GM21528 (cell line): ENCODE results near the gene PLPP1.

Experiments
- ATAC-seq: cut with Tn5 transposase; IDR thresholded peaks from one replicate; pipeline ENCODE4 v1.9.1; 2021; ENCODE audit warnings: mild to moderate bottlenecking, moderate library complexity; ENCODE audit not compliant: unreplicated experiment, low FRiP score

Gene PLPP1

DNA sequence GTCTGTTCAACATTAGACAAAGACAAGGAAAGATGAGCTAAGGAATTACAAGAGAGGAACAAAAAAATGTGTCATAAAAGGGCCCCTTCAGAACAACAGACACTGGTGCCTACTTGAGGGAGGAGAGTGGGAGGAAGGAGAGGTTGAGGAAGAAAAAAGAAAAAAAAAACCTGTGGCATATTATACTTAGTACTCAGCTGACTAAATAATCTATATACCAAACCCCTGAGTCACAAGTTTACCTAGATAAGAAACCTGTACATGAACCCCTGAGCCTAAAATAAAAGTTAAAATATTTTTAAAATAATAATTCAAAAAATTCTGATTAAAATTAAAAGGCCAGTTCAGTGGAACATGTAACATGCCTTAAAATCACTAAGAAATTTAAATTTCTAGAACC lies 119.7 kb downstream of the PLPP1 start:
- ATAC-seq, result no peak

DNA sequence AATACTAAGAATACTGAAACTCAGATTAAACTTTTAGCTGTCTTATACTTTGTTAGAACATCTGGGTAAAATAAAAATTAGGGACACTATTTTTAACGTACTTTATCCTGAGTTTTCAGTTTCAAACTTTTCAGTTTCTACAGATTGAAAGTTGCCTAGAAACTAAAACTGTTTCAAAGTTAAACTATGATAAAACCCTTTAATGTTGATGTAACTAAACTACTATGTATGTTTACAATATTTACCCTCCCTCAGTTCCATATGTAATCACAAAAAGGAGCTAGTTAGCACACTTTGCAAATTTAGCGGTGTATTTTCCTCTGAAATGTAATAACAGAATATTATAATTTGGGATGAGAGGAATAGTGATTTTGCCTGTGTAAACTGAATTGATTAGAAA lies 121.1 kb downstream of the PLPP1 start:
- ATAC-seq, result no peak

DNA sequence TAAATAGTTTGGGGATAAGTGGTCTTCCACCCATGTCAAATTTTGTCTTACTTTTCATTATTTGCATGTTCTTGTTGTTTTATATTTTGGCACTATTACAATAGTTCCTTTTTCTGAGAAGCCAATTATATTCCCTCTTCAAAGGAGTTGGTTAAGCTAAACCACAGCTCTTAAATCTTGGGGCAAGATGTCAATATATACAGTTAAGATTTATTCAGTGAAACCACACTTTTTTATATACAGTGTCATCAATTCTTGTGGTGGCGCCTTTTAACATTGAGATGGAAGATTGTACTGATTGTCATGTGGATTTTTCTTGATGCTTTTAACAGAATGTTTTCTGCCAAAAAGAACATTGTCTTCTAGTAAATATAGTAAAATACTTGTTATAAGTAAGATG lies 122.9 kb downstream of the PLPP1 start:
- ATAC-seq, result no peak

DNA sequence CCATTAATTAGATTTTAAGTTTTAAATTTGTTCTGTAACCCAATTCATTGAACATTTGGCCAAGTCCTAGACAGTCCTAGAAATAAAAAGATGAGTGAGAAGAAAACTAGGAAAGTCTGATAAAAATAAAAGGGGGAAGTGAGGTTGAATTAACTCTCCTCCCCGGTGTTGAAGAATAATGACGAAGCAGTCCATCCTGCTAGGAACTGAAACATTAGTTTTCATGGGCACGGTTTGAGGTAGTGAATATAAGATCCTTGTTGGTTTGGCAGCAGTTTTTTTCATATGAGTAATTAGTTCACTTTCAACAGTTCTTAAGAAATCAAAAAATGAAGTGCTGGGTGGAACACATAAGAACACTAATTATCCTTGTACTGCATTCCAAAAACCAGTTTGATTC lies 123.9 kb downstream of the PLPP1 start:
- ATAC-seq, result no peak

DNA sequence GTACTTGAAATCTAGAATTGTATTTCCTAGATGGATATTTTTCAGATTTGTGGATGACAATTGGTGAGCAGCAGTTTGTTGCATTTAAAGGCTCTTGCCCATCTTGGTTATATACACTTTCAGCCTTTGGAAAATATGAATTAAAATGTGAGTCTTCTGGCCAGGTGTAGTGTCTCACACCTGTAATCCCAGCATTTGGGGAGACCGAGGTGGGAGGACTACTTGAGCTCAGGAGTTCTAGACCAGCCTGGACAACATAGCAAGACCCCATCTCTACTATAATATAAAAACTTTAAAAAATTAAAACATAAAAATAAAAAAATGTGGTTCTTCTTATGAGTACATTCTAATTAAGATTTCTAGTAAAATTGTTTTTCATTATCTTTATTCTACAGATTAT lies 125.0 kb downstream of the PLPP1 start:
- ATAC-seq, result no peak

DNA sequence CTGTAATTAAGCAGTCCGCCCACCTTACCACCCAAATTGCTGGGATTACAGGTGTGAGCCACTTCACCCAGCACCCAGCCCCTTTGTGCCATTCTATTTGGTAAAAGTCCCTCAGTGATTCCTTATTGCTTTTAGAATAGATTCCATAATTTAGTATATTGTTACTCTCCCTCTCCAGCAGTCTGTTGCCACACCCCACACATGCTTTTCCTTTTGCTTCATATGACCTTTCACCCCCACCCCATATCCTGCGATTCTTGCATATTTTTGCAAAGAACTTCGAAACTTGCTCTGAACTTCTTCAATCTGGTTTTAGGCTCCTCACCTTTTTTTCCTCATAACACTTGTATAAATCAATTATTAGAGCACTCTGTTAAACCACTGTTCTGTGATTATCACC lies 126.8 kb downstream of the PLPP1 start:
- no peak for ATAC-seq

DNA sequence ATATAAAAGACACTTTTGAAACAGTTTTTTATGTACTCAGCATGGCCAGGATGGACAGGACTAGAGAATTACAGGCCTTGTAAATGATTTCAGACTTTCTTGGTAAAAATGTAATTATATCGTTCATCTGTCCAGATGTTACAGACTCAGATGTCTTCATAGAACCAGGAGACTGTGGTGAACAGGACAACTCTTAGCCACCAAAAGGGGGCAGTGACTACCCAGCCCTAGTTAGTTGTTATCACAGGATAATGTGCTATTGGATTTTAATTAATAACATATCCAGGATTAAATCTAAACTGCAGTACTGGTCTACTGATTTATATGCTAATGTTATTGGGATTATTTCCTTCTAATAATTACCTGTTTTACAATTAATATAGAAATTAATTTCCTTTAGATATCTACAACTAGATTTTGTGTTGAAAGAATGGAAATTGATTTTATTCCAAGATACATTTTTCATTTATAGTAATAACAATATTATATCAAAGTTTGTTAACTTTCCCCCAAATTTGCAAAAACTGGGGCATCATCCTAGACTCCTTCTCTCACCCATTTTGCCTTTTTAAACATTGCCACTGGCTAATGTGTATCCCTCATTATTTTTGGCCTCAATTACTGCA lies 127.6 kb downstream of the PLPP1 start:
- no peak for ATAC-seq

DNA sequence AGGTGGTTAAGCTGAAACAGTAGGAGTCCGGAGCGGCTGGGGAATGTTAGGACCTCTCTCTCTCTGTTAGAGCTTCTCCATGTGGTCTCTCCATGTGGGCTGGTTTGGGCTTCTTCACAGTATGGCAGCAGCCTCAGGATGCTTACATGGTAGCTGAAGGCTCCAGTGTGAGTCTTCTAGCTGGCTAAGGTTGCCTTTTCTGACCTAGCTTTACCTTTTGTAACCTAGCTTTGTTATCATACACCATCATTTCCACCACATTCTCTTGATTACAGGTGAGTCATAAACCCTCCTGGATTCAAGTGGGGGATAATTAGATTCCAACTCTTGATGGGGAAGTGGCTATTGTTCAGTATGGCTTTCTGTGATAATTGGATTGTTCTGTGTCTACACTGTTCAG lies 128.5 kb downstream of the PLPP1 start:
- ATAC-seq, result no peak

DNA sequence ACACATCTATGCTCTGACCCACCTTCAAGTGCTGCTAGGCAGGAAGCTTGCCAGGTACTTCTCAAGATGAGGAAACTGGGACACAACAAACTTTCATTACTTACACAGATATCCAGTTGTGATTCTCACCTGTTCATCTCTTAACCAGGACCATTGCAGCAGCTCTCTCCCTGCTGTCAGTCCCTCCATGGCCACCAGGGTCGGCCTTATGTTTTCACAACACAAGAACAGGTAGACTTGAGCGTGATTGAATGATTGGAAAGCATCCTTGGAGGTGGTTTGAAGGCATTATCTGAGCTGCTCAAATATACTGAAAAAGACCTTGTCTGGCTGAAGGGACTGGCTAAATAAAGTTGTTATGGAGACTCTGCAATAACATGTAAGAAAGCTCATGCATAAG lies 132.6 kb downstream of the PLPP1 start:
- ATAC-seq, result no peak

DNA sequence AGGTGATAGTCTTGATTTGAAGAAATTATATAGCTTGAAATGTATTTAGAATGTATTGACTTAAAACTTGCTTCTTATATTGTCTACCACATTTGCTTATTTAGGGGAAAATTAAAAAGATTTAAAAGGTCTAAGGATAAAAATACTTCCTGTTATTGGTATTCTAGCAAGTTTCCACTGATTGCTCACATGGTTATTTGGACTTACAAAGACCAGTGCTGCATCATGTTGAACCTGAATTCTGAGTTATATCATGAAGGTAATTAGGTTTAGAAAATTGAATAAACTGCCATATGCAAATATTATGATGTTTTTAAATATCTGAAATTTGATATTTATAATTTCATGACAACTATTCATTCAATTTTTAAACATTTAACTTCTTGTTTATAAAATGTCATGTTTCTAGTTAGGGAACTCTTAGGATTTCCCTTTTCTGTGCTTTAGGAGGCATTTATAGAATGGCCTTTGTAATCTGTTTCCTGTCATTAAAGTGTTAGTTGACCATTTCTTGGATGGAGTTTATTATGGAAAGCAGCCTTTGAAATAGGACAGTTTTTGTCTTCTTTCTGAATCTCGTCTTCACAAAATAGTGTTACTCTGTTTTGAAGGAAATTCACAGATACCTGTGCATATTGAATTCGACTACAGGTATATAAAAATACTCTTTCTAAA lies 141.1 kb downstream of the PLPP1 start:
- ATAC-seq, result no peak

DNA sequence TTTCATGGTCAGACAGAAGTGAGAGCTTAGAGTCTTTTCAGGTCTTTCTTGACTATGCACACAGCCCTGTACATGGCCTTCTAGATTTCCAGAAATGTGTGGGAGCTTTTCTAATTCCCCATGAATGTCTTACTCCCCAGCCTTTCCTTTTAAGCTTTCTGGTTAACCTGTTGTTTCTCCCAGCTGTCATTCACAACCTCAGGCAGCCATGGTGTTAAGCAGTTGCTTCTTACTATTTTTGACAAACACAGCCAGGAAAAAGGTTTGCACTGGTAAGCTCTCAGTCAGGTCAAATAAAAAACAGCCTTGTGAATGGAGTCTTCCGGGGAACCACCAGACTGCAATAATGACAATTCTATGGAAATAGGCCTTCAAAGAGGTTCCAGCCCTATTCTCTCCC lies 142.1 kb downstream of the PLPP1 start:
- no peak for ATAC-seq

DNA sequence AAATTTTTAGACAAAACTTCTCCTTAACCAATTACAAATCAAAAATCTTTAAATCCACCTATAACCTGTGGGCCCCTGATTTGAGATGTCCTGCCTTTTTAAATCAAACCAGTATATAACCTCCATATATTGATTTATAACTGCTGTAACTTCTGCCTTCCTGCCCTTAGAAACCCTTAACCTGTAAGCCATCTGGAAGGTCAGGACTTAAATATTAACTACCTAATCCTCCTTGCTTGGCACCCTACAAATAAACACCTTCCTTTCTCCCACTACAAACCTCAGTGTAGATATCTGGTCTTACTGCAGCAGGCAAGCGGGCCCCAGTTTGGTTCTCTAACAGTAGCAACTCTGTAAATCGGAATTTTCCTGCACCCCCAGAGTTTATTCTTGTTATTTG lies 143.1 kb downstream of the PLPP1 start:
- ATAC-seq, result no peak

DNA sequence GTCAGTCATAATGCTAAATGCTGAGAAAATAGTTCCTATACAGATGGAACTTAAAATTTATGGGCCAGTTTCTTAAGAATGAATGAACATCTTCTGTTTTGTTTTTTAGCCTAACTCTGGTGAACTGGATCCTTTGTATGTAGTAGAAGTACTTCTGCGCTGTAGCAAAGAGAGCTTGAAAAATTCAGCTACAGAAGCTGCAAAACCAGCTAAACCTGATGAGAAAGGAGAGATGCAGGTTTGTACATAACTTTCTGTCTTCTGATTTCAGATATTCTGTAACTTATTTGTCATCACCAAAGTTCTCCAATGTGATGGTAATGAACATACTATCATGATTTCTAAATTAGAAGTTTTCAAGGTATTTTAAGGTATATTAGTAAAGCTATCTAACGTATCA lies 146.9 kb downstream of the PLPP1 start:
- no peak for ATAC-seq

DNA sequence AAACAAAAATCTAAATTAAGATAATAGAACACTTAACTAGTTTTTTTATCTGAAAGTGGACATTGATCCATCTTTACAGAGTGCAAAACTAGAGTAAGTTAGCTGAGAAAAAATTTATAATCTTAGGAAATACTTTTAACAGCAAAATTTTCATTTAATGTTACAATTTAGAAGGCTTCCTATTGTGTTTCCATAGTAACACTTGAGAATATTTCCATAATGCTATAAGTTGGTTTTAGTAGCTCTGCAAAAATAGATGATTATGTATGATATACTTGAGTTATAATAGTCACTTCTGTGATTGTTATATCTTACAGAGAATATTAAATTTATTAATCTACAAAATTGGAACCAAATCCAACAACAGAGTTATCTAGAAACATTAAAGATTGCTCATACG lies 148.4 kb downstream of the PLPP1 start:
- ATAC-seq, result no peak

DNA sequence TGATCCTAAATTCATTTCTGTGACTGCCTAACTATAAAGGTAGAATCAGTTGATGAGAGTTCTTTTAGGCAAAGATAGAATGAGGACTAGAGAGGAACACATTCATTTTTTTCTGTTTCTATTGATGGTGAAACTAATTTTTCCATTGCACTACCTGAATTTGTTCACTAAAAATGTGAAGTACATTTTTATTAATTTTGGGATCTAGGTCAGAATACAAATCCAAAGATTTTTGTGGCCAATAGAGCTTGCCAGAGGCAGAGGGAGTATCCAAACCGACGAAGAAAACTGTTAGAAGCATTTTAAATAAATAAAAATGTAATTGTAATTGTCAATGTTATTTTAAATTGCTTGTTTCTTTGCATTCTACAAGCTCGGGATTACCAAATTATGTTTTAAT lies 148.9 kb downstream of the PLPP1 start:
- no peak for ATAC-seq

DNA sequence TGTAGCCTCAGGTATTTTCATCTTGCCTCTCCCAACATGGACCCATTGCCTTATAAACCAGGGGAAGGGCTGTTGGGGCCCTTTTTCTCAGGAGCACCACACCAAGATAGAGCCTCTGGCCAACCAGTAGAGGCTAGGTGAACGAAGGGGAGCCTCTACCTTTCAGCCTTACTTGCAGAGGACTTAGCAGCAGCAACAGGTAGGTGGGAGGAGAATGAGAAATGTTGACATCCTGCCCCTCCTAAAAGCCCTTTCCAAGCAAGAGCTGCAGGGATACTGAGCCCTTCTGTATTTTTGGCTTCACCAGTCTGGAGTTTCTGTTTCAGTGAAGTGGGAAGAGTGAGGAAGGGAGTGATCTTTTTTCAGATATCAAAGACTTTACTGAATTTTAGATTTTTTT lies 149.5 kb downstream of the PLPP1 start:
- no peak for ATAC-seq

DNA sequence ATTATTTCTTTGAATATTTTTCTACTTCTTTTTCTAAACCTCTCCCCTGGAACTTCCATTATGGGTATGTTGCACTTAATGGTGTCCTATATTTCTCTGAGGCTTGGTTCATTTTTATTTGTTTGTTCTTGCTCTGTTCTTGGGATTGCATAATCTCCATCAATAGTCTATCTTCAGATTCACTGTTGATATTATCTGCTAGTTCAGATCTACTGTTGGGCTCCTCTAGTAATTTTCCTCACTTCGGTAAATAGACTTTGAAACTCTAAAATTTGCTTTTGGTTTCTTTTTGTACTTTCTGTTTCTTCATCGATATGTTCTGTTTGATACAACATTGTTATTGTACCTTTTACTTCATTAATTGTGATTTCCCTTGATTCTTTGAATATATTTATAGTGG lies 150.7 kb downstream of the PLPP1 start:
- no peak for ATAC-seq

DNA sequence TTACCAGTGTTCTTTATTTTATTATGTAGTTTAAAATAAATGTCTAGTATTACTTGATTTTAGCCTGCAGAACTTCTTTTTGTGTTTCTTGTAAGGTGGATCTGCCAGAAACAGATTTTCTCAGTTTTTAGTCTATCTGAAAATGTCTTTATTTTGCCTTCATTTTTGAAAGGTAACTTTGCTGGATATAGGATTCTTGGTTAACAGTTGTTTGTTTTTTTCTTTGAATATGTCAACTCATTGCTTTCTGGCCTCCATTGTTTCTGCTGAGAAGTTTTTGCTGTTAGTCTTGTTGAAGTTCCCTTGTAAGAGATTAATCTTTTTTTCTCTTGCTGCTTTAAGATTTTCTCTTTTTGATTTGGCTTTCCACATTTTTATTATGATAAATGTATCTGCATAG lies 151.5 kb downstream of the PLPP1 start:
- ATAC-seq, result no peak

DNA sequence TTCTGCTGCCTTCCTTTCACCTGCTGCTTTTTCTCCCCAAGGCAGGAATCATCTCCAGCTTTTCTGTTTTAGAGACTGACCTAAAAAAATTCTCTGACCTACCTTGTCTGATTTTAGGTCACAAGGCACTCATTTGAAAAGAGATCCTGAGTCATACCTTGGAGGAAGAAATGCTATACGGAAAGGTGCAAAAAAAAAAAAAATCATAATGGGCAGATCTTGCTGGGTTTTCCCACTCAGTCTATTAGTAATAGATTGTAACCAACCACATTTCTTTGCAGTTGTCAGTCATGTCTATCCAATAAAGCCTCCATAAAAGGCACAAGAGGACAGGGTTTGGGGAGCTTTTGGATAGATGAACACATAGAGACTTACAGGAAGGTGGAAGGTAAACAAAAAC lies 157.0 kb downstream of the PLPP1 start:
- ATAC-seq, result no peak
